Suprapubic skin (tissue), 4 donors: Measurements from ENCODE around the gene THY1. TPM values are rescaled to one million over a fixed set of nuclear protein-coding genes. Genes with fewer than 3 reads are reported as not detected.

Experiments
- DNase-seq, 2 donors: peaks; one replicate each; pipeline ENCODE4 v3.0.0-alpha.2; 2019; ENCODE audit warnings: low spot score in 2 of 2
- H3K27ac ChIP-seq: fragments of 200-600 bp; sonication (generic); one replicate; pipeline ENCODE4 v1.5.1; 2019
- H3K27me3 ChIP-seq: fragments of 200-600 bp; sonication (generic); one replicate; pipeline ENCODE4 v1.5.1; 2019
- H3K36me3 ChIP-seq: fragments of 200-600 bp; sonication (generic); one replicate; pipeline ENCODE4 v1.5.1; 2019
- H3K4me1 ChIP-seq: fragments of 200-600 bp; sonication (generic); one replicate; pipeline ENCODE4 v1.5.1; 2019
- H3K4me3 ChIP-seq: fragments of 200-600 bp; sonication (generic); one replicate; pipeline ENCODE4 v1.5.1; 2019; ENCODE audit warnings: mild to moderate bottlenecking
- H3K9me3 ChIP-seq: fragments of 200-600 bp; sonication (generic); one replicate; pipeline ENCODE4 v1.5.1; 2019
- EP300 ChIP-seq: sonication (generic); formaldehyde crosslinking; IDR thresholded peaks from one replicate; pipeline ENCODE4 v1.6.1; 2017; ENCODE audit warnings: antibody characterized with exemption
- POLR2A ChIP-seq, 2 donors: fragments of 450-650 bp; IDR thresholded peaks; one replicate each; pipeline ENCODE4 v1.6.1; 2017; ENCODE audit warnings: antibody characterized with exemption in 2 of 2, mild to moderate bottlenecking in 2 of 2, moderate library complexity in 2 of 2
- POLR2AphosphoS5 ChIP-seq, 3 donors: sonication (generic); formaldehyde crosslinking; IDR thresholded peaks; one replicate each; pipeline ENCODE4 v1.6.1; 2017; ENCODE audit warnings: antibody characterized with exemption in 3 of 3
- WGBS: methylation state at CpG from one replicate; pipeline ENCODE4 v1.1.5; 2018; 5-methylcytosine and 5-hydroxymethylcytosine counted together
- total RNA-seq, 4 donors: library from RNA; depleted of rRNA; stranded (reverse); fragments of >200 nt; gene quantifications; one replicate each; pipeline ENCODE4 v1.1.0, GENCODE V29; 2016
- TF ChIP-seq, protein P1 (sequence below), 2 donors: fragments of 200-600 bp in 1 of 2; fragments of 450-650 bp in 1 of 2; sonication (generic) in 1 of 2; IDR thresholded peaks; one replicate each; pipeline ENCODE4 v1.5.1; 2016 to 2019; ENCODE audit warnings: antibody characterized with exemption in 2 of 2, mild to moderate bottlenecking in 1 of 2, moderate library complexity in 1 of 2

THY1 gene
- total RNA-seq = 10 to 100 TPM in 1 of 4 donors, 1 to 10 TPM in 3; 3.5 to 18.8 (median 6.9) TPM

DNA sequence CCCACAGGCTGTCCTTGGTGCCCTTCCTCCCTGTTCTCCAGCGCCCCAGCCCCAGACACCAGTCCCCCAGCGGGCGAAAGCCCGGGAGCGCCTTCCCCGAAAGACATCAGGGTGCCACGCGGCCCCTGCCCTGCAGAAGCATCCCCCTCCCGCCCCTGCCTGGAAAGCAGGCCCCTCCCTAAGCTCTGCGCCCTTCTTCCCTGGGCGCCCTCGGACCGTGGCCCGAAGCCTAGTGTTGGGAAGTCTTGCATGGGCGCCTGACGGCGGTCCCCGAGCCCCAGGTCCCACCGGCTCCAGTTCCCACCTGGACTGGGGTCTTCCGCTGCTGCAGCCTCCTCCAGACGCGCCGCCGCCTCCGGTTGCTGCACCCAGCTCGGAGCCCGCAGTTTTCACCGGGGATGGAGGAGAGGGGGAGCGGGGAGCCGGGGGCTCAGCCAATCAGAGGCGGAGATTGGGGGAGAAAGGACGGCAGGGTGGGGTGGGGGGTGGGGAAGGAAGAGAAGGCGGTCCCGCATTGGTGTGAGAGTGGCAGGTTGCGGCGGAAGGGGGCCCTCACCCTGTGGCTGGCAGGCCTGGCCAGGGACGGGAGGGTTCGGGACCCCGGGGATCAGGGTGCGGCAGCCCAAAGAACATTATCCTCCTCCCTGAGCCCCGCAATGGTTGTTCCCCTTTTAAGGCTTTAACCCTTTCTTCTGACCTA lies at the start of gene THY1:
THY1 (minus strand) TSS at position 364 of the 700 bp plus-strand sequence. CDS start 2,267 bp downstream, outside the sequence.
- peak within 1 kb of the TSS; percentile 71 for H3K27ac ChIP-seq
- TF ChIP-seq POLR2AphosphoS5 (IDR thresholded peaks at IDR 0.05) (no peak), EP300 (no peak), POLR2A (IDR thresholded peaks at IDR 0.05) (no peak)
- TF ChIP-seq, protein P1, sequence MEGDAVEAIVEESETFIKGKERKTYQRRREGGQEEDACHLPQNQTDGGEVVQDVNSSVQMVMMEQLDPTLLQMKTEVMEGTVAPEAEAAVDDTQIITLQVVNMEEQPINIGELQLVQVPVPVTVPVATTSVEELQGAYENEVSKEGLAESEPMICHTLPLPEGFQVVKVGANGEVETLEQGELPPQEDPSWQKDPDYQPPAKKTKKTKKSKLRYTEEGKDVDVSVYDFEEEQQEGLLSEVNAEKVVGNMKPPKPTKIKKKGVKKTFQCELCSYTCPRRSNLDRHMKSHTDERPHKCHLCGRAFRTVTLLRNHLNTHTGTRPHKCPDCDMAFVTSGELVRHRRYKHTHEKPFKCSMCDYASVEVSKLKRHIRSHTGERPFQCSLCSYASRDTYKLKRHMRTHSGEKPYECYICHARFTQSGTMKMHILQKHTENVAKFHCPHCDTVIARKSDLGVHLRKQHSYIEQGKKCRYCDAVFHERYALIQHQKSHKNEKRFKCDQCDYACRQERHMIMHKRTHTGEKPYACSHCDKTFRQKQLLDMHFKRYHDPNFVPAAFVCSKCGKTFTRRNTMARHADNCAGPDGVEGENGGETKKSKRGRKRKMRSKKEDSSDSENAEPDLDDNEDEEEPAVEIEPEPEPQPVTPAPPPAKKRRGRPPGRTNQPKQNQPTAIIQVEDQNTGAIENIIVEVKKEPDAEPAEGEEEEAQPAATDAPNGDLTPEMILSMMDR (IDR thresholded peaks at IDR 0.05) = no peak
- peaks cover 39% of the 10 kb centered on the region for H3K27me3 ChIP-seq
- peaks cover 28% of the 10 kb centered on the region for H3K4me1 ChIP-seq
- no peaks in the 10 kb centered on the region for H3K9me3 ChIP-seq
- H3K4me3 ChIP-seq = peak within 1 kb of the TSS; percentile 50
- 2% methylated on average over 25 of the region's 41 CpGs for WGBS
- no peaks in the 10 kb centered on the region for H3K36me3 ChIP-seq
- no peak for DNase-seq

DNA sequence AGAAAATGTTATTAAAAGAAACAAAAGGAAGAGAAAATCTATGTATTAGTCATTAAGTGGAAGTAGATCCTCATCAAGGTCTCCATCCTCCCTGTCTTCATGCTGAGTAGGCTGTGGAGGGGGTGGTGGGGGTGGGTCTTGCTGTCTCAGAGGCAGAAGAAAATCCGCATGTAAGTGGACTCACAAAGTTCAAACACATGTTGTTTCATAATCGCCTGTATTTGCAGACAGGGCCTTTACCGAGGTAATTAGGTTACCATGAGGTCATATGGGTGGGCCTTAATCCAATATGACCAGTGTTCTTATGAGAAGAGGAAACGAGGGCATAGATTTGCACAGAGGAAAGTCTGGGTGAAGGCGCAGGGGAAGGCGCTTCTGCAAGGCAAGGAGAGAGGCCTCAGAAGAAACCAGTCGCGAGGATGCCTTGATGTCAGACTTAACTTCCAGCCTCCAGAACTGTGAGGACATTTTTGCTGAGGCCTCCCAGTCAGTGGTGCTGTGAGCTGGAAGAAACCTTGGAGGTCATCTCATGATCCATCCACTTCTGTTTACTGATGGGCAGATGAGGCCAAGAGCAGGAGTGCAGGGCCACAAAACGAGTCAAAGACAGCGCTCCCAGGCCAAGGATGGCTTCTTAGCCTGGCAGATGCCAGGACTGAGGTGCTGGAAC lies 49.3 kb upstream of the THY1 start:
- Histone ChIP-seq H3K4me1 (peaks cover 36% of the 10 kb centered on the region), H3K27ac (no peak overlapping the region), H3K9me3 (no peaks in the 10 kb centered on the region), H3K27me3 (no peaks in the 10 kb centered on the region), H3K36me3 (no peaks in the 10 kb centered on the region), H3K4me3 (no peak overlapping the region)
- 88% methylated on average over 10 of the region's 10 CpGs for WGBS
- no peak for TF ChIP-seq EP300
- TF ChIP-seq POLR2AphosphoS5 (IDR thresholded peaks at IDR 0.05) = no peak
- no peak for TF ChIP-seq POLR2A (IDR thresholded peaks at IDR 0.05)
- DNase-seq = no peak

DNA sequence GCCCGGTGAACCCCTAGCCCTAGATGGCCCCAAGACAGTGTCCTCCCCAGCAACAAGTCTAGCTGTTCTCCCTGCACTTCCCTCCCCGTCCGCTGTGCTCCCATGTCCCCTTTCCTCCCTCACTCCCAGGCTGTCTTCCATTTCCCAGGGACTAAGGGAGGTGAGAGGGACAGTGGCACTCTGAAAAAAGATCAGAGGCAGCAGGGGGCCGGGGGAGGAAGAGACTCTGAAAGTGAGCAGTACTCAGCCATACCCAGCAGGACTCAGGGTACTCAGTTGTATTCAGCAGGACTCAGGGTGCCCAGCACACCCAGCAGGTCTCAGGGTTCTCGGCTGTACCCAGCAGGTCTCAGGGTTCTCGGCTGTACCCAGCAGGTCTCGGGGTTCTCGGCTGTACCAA lies 48.4 kb upstream of the THY1 start:
- 86% methylated on average over 8 of the region's 8 CpGs for WGBS
- no peaks in the 10 kb centered on the region for H3K36me3 ChIP-seq
- H3K4me1 ChIP-seq = peaks cover 36% of the 10 kb centered on the region
- peak overlapping the region; percentile 87 for H3K27ac ChIP-seq
- peak in 1 of 2 donors; percentile 51 for DNase-seq
- TF ChIP-seq EP300 = no peak
- no peak for TF ChIP-seq POLR2A (IDR thresholded peaks at IDR 0.05)
- TF ChIP-seq, protein P1 (IDR thresholded peaks at IDR 0.05) = no peak
- TF ChIP-seq POLR2AphosphoS5 (IDR thresholded peaks at IDR 0.05) = no peak
- H3K27me3 ChIP-seq = no peaks in the 10 kb centered on the region
- no peaks in the 10 kb centered on the region for H3K9me3 ChIP-seq
- H3K4me3 ChIP-seq = no peak overlapping the region

DNA sequence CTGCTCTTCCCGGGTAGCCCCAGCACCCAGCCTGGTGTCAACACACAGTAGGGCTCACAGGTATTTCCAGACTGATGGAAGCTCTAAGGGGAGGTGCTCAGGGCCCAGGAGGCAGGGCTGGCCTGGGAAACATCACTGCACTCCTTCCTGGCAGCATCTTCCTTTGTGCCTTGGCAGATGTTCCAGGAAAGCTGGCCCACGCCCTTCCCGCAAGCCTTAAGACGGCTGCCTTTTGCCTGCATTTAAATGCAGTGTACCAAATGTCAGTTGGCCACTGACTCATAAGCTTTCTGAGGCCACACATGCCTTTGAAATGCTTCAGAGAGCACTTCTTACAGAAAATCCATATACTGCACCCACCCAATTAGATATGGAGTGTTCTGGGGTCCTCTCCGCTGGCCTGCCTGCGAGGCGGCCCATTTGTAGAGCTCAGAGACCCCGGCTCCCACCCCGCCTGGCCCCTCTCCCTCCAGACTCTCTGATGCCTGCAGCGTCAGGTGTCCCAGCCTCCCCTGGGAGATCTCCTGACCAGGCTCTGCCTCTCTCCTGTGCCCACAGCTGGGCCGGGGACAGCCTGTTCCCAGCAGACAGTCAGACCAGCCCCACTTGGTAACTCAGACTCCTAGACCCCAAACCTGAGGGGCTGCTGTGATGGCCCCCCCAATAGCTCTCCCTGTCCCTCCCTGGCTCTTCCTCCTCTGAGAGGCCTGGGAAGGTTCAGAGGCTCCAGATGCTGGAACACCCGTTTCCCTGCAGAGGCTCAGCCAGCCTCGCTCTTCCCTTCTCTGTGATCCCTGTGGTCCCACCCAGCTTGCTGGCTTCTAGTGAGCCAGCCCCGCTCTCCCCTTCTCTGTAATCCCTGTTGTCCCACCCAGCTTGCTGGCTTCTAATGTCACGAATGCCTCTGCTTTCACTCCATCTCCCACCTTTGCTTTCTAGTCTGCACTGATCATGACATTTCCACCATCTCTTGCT lies 47.6 kb upstream of the THY1 start:
- Histone ChIP-seq H3K36me3 (no peaks in the 10 kb centered on the region), H3K27me3 (no peaks in the 10 kb centered on the region), H3K27ac (peak overlapping the region; percentile 87), H3K9me3 (no peaks in the 10 kb centered on the region), H3K4me3 (no peak overlapping the region), H3K4me1 (peaks cover 36% of the 10 kb centered on the region)
- TF ChIP-seq POLR2A (IDR thresholded peaks at IDR 0.05) (no peak), EP300 (no peak), POLR2AphosphoS5 (IDR thresholded peaks at IDR 0.05) (peak in 2 of 3 donors; percentile 17 to 45)
- TF ChIP-seq, protein P1 (IDR thresholded peaks at IDR 0.05) = no peak
- peak in 1 of 2 donors; percentile 64 for DNase-seq
- 52% methylated on average over 11 of the region's 15 CpGs for WGBS

DNA sequence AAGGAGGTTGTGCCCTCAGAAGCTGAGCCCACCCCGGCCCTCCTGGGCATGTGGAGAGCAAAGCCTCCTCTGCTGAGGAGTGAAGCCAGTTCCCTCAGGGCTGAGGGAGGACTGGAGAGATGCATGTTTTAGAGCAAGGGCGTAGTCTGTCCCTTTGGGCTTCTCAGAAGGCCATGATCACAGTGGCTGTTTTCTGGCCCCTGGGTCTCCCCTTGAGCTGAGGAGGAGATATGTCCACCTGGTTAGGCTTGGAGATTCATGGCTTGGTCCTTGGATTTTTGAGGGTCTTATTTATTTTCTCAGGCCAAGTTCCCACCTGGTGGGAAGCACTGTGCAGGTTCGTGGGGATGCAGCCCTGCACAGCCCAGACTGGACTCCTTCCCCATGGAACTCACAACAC lies 46.5 kb upstream of the THY1 start:
- Histone ChIP-seq H3K4me1 (peaks cover 25% of the 10 kb centered on the region), H3K27me3 (no peaks in the 10 kb centered on the region), H3K9me3 (no peaks in the 10 kb centered on the region), H3K27ac (peak overlapping the region; percentile 87), H3K4me3 (no peak overlapping the region), H3K36me3 (no peaks in the 10 kb centered on the region)
- DNase-seq = no peak
- no peak for TF ChIP-seq EP300
- no peak for TF ChIP-seq POLR2AphosphoS5 (IDR thresholded peaks at IDR 0.05)
- TF ChIP-seq, protein P1 (IDR thresholded peaks at IDR 0.05) = no peak
- TF ChIP-seq POLR2A (IDR thresholded peaks at IDR 0.05) = no peak
- WGBS = 88% methylated on average over 2 of the region's 3 CpGs
